RWPE2 (cell line): ENCODE measurements around the gene NRXN2.

Experiments used
- ATAC-seq: fragments of 200-7000 bp; cut with Tn5 transposase; 3 replicates; pipeline ENCODE4 v1.9.1; 2021; ENCODE audit warnings: low read depth
- DNase-seq: peaks from one replicate; pipeline ENCODE4 v3.0.0-alpha.2; 2020; ENCODE audit warnings: low spot score
- H3K27ac ChIP-seq: fragments of 450-650 bp; 2 replicates; pipeline ENCODE4 v1.5.1; 2017; ENCODE audit warnings: mild to moderate bottlenecking; ENCODE audit not compliant: poor library complexity, severe bottlenecking
- H3K27me3 ChIP-seq: fragments of 250-450 bp; sonication (Bioruptor Pico); 2 replicates; pipeline ENCODE4 v1.5.1; 2021; ENCODE audit warnings: mild to moderate bottlenecking, moderate library complexity; ENCODE audit not compliant: insufficient read depth, poor library complexity, severe bottlenecking
- H3K36me3 ChIP-seq: fragments of 250-450 bp; sonication (Bioruptor Pico); 2 replicates; pipeline ENCODE4 v1.5.1; 2020; ENCODE audit warnings: low read depth, mild to moderate bottlenecking, moderate library complexity
- H3K4me1 ChIP-seq: fragments of 250-450 bp; sonication (Bioruptor Pico); 2 replicates; pipeline ENCODE4 v1.5.1; 2021; ENCODE audit warnings: mild to moderate bottlenecking, moderate library complexity; ENCODE audit not compliant: insufficient read depth, poor library complexity, severe bottlenecking
- H3K4me3 ChIP-seq: fragments of 250-450 bp; sonication (Bioruptor Pico); 2 replicates; pipeline ENCODE4 v1.5.1; 2021; ENCODE audit warnings: mild to moderate bottlenecking, moderate library complexity; ENCODE audit not compliant: severe bottlenecking
- H3K9me3 ChIP-seq: fragments of 250-450 bp; sonication (Bioruptor Pico); 2 replicates; pipeline ENCODE4 v1.5.1; 2021; ENCODE audit warnings: mild to moderate bottlenecking, moderate library complexity; ENCODE audit not compliant: severe bottlenecking
- CTCF ChIP-seq: fragments of 450-650 bp; IDR thresholded peaks from one replicate; pipeline ENCODE4 v1.5.1; 2017; ENCODE audit warnings: mild to moderate bottlenecking, moderate library complexity; ENCODE audit not compliant: poor library complexity, severe bottlenecking

NRXN2 gene

GRCh38 chr11:64568584-64569140, 154.3 kb downstream of the NRXN2 start:
- Histone ChIP-seq H3K27ac (no peak overlapping the region), H3K9me3 (no peaks in the 10 kb centered on the region), H3K4me3 (no peak overlapping the region), H3K27me3 (no peaks in the 10 kb centered on the region), H3K36me3 (no peaks in the 10 kb centered on the region), H3K4me1 (peaks cover 13% of the 10 kb centered on the region)
- DNase-seq (peak; percentile 26), ATAC-seq (no peak)
- TF ChIP-seq CTCF = no peak

GRCh38 chr11:64568041-64568571, 154.9 kb downstream of the NRXN2 start:
- DNase-seq (peak; percentile 61), ATAC-seq (no peak)
- TF ChIP-seq CTCF = no peak
- Histone ChIP-seq H3K27ac (no peak overlapping the region), H3K4me1 (peaks cover 13% of the 10 kb centered on the region), H3K4me3 (no peak overlapping the region), H3K9me3 (no peaks in the 10 kb centered on the region), H3K27me3 (no peaks in the 10 kb centered on the region), H3K36me3 (no peaks in the 10 kb centered on the region)

DNA sequence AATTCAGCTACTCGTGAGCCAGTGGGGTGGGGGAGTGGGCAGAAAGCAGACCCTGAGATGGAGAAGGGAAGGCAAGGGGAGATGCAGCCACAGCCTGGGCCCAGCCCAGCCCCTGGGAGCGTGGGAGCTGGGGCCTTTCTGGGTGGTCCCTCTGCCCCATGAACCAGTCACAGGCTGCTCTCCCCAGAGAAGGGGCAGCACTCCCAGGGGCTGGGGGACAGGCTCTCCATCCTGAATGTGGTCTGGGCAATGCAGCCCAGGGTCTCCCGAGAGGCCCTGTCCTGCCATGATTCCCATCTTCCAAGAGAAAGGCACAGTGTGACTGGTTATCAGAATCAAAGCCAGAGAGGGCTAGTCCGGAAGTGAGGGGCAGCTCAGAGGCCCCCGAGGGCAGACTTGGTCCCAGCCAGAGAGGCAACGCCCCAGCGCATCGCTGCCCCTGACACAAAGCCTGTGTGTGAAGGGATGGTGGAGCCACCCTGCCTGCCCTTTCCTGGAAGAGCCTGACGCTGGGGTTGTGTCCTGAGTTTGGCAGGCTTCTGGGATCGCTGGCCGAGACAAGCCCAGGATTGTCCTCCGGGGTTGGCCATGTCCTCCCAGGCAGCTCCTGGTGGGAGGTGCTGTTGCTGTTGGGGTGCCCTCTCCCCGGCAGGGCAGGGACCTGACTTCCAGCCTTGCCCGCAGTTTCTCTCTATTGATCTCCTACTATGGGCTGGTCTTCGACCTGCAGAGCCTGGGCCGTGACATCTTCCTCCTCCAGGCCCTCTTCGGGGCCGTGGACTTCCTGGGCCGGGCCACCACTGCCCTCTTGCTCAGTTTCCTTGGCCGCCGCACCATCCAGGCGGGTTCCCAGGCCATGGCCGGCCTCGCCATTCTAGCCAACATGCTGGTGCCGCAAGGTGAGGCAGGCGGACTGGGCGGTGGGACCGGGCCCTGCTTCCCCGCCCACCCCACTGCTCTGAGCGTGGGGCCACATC, 155.8 kb downstream of the NRXN2 start:
- TF ChIP-seq CTCF = no peak
- H3K27me3 ChIP-seq = no peaks in the 10 kb centered on the region
- DNase-seq = peak; percentile 47
- ATAC-seq = no peak
- H3K9me3 ChIP-seq = no peaks in the 10 kb centered on the region
- H3K4me3 ChIP-seq = no peak overlapping the region
- no peaks in the 10 kb centered on the region for H3K36me3 ChIP-seq
- no peak overlapping the region for H3K27ac ChIP-seq
- peaks cover 13% of the 10 kb centered on the region for H3K4me1 ChIP-seq

DNA sequence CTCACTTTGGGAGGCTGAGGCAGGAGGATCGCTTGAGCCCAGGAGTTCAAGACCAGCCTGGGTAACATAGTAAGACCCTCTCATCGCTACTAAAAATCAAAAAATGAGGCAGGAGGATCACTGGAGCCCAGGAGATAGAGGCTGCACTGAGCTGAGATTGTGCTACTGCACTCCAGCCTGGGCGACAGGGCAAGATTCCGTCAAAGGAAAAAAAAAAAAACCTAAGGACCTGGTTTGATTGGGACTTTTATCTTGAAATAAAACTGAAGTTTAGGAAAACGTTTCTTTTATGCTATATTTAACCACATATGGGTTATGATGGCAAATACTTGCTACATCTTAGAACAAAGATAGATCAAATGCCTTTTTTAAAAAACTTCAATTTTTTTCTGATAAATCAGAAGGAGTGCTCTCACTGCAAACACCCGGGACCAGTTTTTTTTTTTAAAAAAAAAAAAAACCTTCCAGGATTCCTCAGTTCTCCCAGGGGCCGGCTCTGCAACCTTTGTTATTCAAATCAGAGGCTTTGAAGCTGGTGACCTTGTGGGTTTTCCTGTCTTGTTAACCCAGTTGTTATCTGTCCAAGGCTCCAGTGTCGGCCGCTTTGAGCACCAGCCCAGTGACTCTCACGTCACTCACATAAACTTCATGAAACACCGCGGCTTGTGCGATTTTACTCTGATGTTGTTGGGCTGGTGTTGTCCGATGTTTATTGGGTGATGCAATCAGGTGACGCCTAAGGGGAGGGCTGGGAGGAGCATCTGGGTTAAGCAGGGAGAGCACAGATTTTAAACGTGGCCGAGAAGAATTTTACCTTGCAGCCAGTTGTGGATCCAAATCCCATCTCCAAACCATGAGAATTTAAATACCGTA, 156.7 kb downstream of the NRXN2 start:
- H3K4me3 ChIP-seq = no peak overlapping the region
- H3K4me1 ChIP-seq = peaks cover 5% of the 10 kb centered on the region

More for the DNA sequence above, 156.7 kb downstream of the NRXN2 start:
- TF ChIP-seq CTCF = no peak
- Histone ChIP-seq H3K36me3 (no peaks in the 10 kb centered on the region), H3K27me3 (no peaks in the 10 kb centered on the region), H3K9me3 (no peaks in the 10 kb centered on the region), H3K27ac (no peak overlapping the region)
- peak; percentile 83 for ATAC-seq
- peak; percentile 75 for DNase-seq
